ENCODE measurements around the gene OS9. TPM values are rescaled to one million over a fixed set of nuclear protein-coding genes. Genes with fewer than 3 reads are reported as not detected.
"Not testable (repeated sequence)": the region's sequence is repeated elsewhere in the genome, so short reads cannot be mapped to it uniquely, and the experiment has no call there.

OS9 gene
- polyA plus RNA-seq, 2 of the 4 experiments (the other 2 are of a cell fraction): 128 to 183 TPM

GRCh38 chr12:57672801-57673200, 21.1 kb upstream of the OS9 start:
- ATAC-seq: no peak
- ChIA-PET CTCF (interaction anchor here (0.6 to 2.8 kb wide), 4 partner anchors 14 to 90 kb away, joined by 3 to 10 read pairs (median 3); no protein-coding TSS in a partner anchor), POLR2A (no interaction called here)
- no peak for FAIRE-seq
- TF ChIP-seq REST (IDR thresholded peaks at IDR 0.05): no peak
- TF ChIP-seq JUN (IDR thresholded peaks at IDR 0.05): no peak
- TF ChIP-seq TFCP2L1 (CRISPR knock-in tag; IDR thresholded peaks at IDR 0.05): no peak
- no peak for TF ChIP-seq KDM1A (IDR thresholded peaks at IDR 0.05; ENCODE audit: low read depth)
- no peak for TF ChIP-seq ZFP36 (IDR thresholded peaks at IDR 0.05; ENCODE audit: borderline replicate concordance, partially characterized antibody)
- no peak for TF ChIP-seq HOXB5 (CRISPR knock-in tag; IDR thresholded peaks at IDR 0.05)
- no peak for TF ChIP-seq CBX2 (IDR thresholded peaks at IDR 0.05; ENCODE audit: borderline replicate concordance, low read depth)
- no peak for TF ChIP-seq ZC3H11A (IDR thresholded peaks at IDR 0.05)
- TF ChIP-seq BHLHE40 (IDR thresholded peaks at IDR 0.05; ENCODE audit: low read depth, low read length): no peak
- TF ChIP-seq EHMT2 (IDR thresholded peaks at IDR 0.05; ENCODE audit: low read depth): no peak
- TF ChIP-seq MAZ (IDR thresholded peaks at IDR 0.05; ENCODE audit: borderline replicate concordance, low read depth, low read length): no peak
- no peak for TF ChIP-seq CEBPB (IDR thresholded peaks at IDR 0.05)
- no peak for TF ChIP-seq HOXA7 (CRISPR knock-in tag; IDR thresholded peaks at IDR 0.05)
- no peak for TF ChIP-seq ZNF302 (CRISPR knock-in tag; IDR thresholded peaks at IDR 0.05)
- TF ChIP-seq, protein P1, sequence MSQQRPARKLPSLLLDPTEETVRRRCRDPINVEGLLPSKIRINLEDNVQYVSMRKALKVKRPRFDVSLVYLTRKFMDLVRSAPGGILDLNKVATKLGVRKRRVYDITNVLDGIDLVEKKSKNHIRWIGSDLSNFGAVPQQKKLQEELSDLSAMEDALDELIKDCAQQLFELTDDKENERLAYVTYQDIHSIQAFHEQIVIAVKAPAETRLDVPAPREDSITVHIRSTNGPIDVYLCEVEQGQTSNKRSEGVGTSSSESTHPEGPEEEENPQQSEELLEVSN (IDR thresholded peaks at IDR 0.05; ENCODE audit: borderline replicate concordance, low read depth): no peak
- H3K4me1 ChIP-seq: no peaks in the 10 kb centered on the region
- no peaks in the 10 kb centered on the region for H3K9me3 ChIP-seq
- H3K4me2 ChIP-seq: no peak overlapping the region
- no peak overlapping the region for H3K27ac ChIP-seq
- WGBS (ENCODE audit: missing lambda C conversion rate): 37% methylated on average over 6 of the region's 6 CpGs
- no peak overlapping the region for H3K4me3 ChIP-seq
- no peak for DNase-seq (ENCODE audit: low read depth in 1 of 2, low spot score in 1 of 2)

DNA sequence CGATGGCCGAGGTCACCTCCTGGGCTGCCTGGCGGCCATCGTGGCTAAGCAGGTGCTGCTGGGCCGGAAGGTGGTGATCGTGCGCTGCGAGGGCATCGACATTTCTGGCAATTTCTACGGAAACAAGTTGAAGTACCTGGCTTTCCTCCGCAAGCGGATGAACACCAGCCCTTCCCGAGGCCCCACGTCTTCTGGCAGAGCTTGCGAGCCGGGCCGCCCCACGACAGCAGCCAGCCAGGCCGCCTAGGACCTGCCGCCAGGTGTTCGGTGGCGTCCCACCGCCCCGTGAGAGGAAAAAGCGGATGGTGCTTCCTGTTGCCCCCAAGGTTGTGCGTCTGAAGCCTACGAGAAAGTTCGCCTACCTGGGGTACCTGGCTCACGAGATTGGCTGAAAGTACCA, 19.2 kb upstream of the OS9 start:
- Histone ChIP-seq H3K9me3 (no peaks in the 10 kb centered on the region), H3K4me2 (no peak overlapping the region), H3K4me1 (no peaks in the 10 kb centered on the region), H3K4me3 (no peak overlapping the region), H3K27ac (no peak overlapping the region)
- no peak for FAIRE-seq
- ChIA-PET CTCF (interaction anchor here (1.5 to 1.6 kb wide), 2 partner anchors 19 to 51 kb away, joined by 3 to 6 read pairs; partner anchors contain the start of gene OS9), POLR2A (no interaction called here)
- no peak for ATAC-seq
- WGBS (ENCODE audit: missing lambda C conversion rate): 84% methylated on average over 19 of the region's 29 CpGs
- TF ChIP-seq TP53 (CRISPR knock-in tag; IDR thresholded peaks at IDR 0.05) (no peak), HOXB5 (CRISPR knock-in tag; IDR thresholded peaks at IDR 0.05) (no peak), CTCF (IDR thresholded peaks at IDR 0.05) (no peak), FOSB (CRISPR knock-in tag; IDR thresholded peaks at IDR 0.05) (no peak), ZSCAN20 (CRISPR knock-in tag; IDR thresholded peaks at IDR 0.05) (no peak), JUNB (IDR thresholded peaks at IDR 0.05) (no peak), ZFP36 (IDR thresholded peaks at IDR 0.05; ENCODE audit: borderline replicate concordance, partially characterized antibody) (no peak)
- TF ChIP-seq, protein P2, sequence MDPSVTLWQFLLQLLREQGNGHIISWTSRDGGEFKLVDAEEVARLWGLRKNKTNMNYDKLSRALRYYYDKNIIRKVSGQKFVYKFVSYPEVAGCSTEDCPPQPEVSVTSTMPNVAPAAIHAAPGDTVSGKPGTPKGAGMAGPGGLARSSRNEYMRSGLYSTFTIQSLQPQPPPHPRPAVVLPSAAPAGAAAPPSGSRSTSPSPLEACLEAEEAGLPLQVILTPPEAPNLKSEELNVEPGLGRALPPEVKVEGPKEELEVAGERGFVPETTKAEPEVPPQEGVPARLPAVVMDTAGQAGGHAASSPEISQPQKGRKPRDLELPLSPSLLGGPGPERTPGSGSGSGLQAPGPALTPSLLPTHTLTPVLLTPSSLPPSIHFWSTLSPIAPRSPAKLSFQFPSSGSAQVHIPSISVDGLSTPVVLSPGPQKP (IDR thresholded peaks at IDR 0.05; ENCODE audit: low read depth, low read length): no peak
- TF ChIP-seq, protein P3, sequence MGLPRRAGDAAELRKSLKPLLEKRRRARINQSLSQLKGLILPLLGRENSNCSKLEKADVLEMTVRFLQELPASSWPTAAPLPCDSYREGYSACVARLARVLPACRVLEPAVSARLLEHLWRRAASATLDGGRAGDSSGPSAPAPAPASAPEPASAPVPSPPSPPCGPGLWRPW (IDR thresholded peaks at IDR 0.05): no peak
- no peak for DNase-seq (ENCODE audit: low read depth in 1 of 2, low spot score in 1 of 2)

DNA sequence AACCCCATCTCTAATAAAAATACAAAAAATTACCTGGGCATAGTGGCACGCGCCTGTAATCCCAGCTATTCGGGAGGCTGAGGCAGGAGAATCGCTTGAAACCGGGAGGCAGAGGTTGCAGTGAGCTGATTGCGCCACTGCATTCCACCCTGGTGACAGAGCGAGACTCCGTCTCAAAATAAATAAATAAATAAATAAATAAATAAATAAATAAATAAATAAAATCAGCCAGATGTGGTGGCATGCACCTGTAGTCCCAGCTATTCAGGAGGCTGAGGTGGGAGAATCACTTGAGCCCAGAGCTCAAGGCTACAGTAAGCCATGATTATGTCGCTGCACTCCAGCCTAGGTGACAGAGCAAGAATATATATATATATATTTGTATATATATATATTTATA, 16.0 kb upstream of the OS9 start:
- H3K4me3 ChIP-seq; CTCF ChIA-PET; ATAC-seq; H3K4me1 ChIP-seq; H3K9me3 ChIP-seq; FAIRE-seq; DNase-seq (ENCODE audit: low read depth in 1 of 2, low spot score in 1 of 2); H3K4me2 ChIP-seq; H3K27ac ChIP-seq: not testable (repeated sequence)
- POLR2A ChIA-PET: interaction anchor here (0.6 kb wide), 1 partner anchor 190 kb away, joined by 6 read pairs; no protein-coding TSS in a partner anchor
- WGBS (ENCODE audit: missing lambda C conversion rate): 53% methylated on average over 9 of the region's 9 CpGs

Measured in A549 (cell line).